ENCODE measurements around the gene UBL4A. TPM values are rescaled to one million over a fixed set of nuclear protein-coding genes. Genes with fewer than 3 reads are reported as not detected.

The UBL4A gene
- total RNA-seq, 3 donors from 2014 or later = 36.2 to 40.1 (median 38.3) TPM

GRCh38 chrX:154531626-154532025 is 45.2 kb upstream of the UBL4A start:
- Histone ChIP-seq H3K4me3 (no peak overlapping the region), H3K4me1 (no peaks in the 10 kb centered on the region), H3K36me3 (no peaks in the 10 kb centered on the region), H3K9me3 (no peaks in the 10 kb centered on the region), H3K27me3 (peaks cover 0 to 28% of the 10 kb centered on the region in 2 donors), H3K27ac (no peak overlapping the region)
- no peak for DNase-seq (ENCODE audit: low spot score in 2 of 2)
- TF ChIP-seq POLR2AphosphoS5 (IDR thresholded peaks at IDR 0.05) (no peak), CTCF (IDR thresholded peaks at IDR 0.05) (no peak), POLR2A (IDR thresholded peaks at IDR 0.05) (no peak)
- intact Hi-C loops (cut with DNase I; ENCODE audit: low total_unique reads) = no loop called here

GRCh38 chrX:154530286-154530685 is 43.9 kb upstream of the UBL4A start:
- no peaks in the 10 kb centered on the region for H3K4me1 ChIP-seq
- no peaks in the 10 kb centered on the region for H3K36me3 ChIP-seq
- H3K4me3 ChIP-seq = no peak overlapping the region
- intact Hi-C loops (cut with DNase I; ENCODE audit: low total_unique reads) = no loop called here
- TF ChIP-seq CTCF (IDR thresholded peaks at IDR 0.05) (no peak), POLR2AphosphoS5 (IDR thresholded peaks at IDR 0.05) (no peak), POLR2A (IDR thresholded peaks at IDR 0.05) (no peak)
- H3K9me3 ChIP-seq = no peaks in the 10 kb centered on the region
- H3K27ac ChIP-seq = no peak overlapping the region
- H3K27me3 ChIP-seq = peaks cover 0 to 29% of the 10 kb centered on the region in 2 donors
- DNase-seq (ENCODE audit: low spot score in 2 of 2) = no peak

- Histone ChIP-seq H3K4me3 (no peak overlapping the region), H3K27me3 (peaks cover 0 to 26% of the 10 kb centered on the region in 2 donors), H3K27ac (no peak overlapping the region), H3K4me1 (no peaks in the 10 kb centered on the region), H3K9me3 (no peaks in the 10 kb centered on the region), H3K36me3 (no peaks in the 10 kb centered on the region)
- no peak for DNase-seq (ENCODE audit: low spot score in 2 of 2)
- TF ChIP-seq CTCF (IDR thresholded peaks at IDR 0.05) = no peak
- TF ChIP-seq POLR2AphosphoS5 (IDR thresholded peaks at IDR 0.05) = no peak
- intact Hi-C loops (cut with DNase I; ENCODE audit: low total_unique reads) = no loop called here
Measured at GRCh38 chrX:154529206-154529612, 42.8 kb upstream of the UBL4A start.

GRCh38 chrX:154526901-154527675 is 40.7 kb upstream of the UBL4A start:
- H3K27ac ChIP-seq = peak overlapping the region; percentile 78 to 89
- TF ChIP-seq POLR2AphosphoS5 (IDR thresholded peaks at IDR 0.05) = peak in 2 of 3 donors; percentile 20 to 50
- TF ChIP-seq POLR2A (IDR thresholded peaks at IDR 0.05) = no peak
- peak in 2 of 3 donors; percentile 21 to 45 for TF ChIP-seq CTCF (IDR thresholded peaks at IDR 0.05)
- H3K27me3 ChIP-seq = peaks cover 0 to 26% of the 10 kb centered on the region in 2 donors
- peak; percentile 72 to 75 for DNase-seq (ENCODE audit: low spot score in 2 of 2)
- intact Hi-C loops (cut with DNase I; ENCODE audit: low total_unique reads) = no loop called here
- H3K9me3 ChIP-seq = no peaks in the 10 kb centered on the region
- no peaks in the 10 kb centered on the region for H3K36me3 ChIP-seq
- peak overlapping the region; percentile 20 to 53 (median 40) for H3K4me3 ChIP-seq
- H3K4me1 ChIP-seq = no peaks in the 10 kb centered on the region

All from breast epithelium (tissue), 4 donors.